DMS114 treated with DMSO at 0.1 percent for 48 hours (cell line): ENCODE results near the gene SH2D2A.

Source experiments
- DNase-seq: peaks from one replicate; lab custom pipeline; 2025; ENCODE audit not compliant: unreplicated experiment; lab: John Stamatoyannopoulos, UW

The SH2D2A gene

GRCh38 chr1:156848461-156849150, 32.0 kb upstream of the SH2D2A start:
- no peak for DNase-seq

- DNase-seq: no peak
Observed at GRCh38 chr1:156847591-156848460, 31.2 kb upstream of the SH2D2A start.

- DNase-seq: no peak
Observed at GRCh38 chr1:156846643-156847042, 30.0 kb upstream of the SH2D2A start.

- DNase-seq: no peak
Observed at GRCh38 chr1:156845953-156846545, 29.4 kb upstream of the SH2D2A start.

GRCh38 chr1:156845055-156845952, 28.7 kb upstream of the SH2D2A start:
- DNase-seq: no peak

GRCh38 chr1:156844638-156845037, 28.0 kb upstream of the SH2D2A start:
- no peak for DNase-seq

- DNase-seq: no peak
Observed at GRCh38 chr1:156844102-156844501, 27.5 kb upstream of the SH2D2A start.

- no peak for DNase-seq
Observed at GRCh38 chr1:156842618-156843300, 26.1 kb upstream of the SH2D2A start.

GRCh38 chr1:156841295-156841855, 24.7 kb upstream of the SH2D2A start:
- no peak for DNase-seq

- DNase-seq: no peak
Observed at GRCh38 chr1:156840898-156841279, 24.2 kb upstream of the SH2D2A start.

GRCh38 chr1:156840186-156840897, 23.7 kb upstream of the SH2D2A start:
- no peak for DNase-seq

GRCh38 chr1:156839426-156840109, 22.9 kb upstream of the SH2D2A start:
- DNase-seq: no peak

- DNase-seq: peak; percentile 29
Observed at GRCh38 chr1:156838972-156839371, 22.3 kb upstream of the SH2D2A start.

GRCh38 chr1:156836892-156837291, 20.2 kb upstream of the SH2D2A start:
- no peak for DNase-seq

GRCh38 chr1:156836041-156836654, 19.5 kb upstream of the SH2D2A start:
- DNase-seq: no peak

- DNase-seq: no peak
Observed at GRCh38 chr1:156834322-156834721, 17.7 kb upstream of the SH2D2A start.

GRCh38 chr1:156833603-156834002, 17.0 kb upstream of the SH2D2A start:
- no peak for DNase-seq

GRCh38 chr1:156832434-156832833, 15.8 kb upstream of the SH2D2A start:
- DNase-seq: no peak
